Activated CD4-positive, alpha-beta T cell treated with anti-CD3 and anti-CD28 coated beads, Interleukin-2, Interleukin-4, amounts not matched to agents 100 ng/mL and 50 ng/mL, durations not matched to agents 16 hours and 8 hours (primary cell): ENCODE measurements around the gene MUC20.
A peak's percentile ranks its signal among the peaks of the same experiment; 100 is the strongest.
"Not testable (repeated sequence)": the region's sequence is repeated elsewhere in the genome, so short reads cannot be mapped to it uniquely, and the experiment has no call there.

Experiments used
- DNase-seq: peaks from one replicate; pipeline ENCODE4 v3.0.0-alpha.2; 2020; ENCODE audit warnings: low spot score

MUC20 gene

GRCh38 chr3:195720831-195721506, at the start of gene MUC20:
Gene MUC20, plus strand, starts transcription at chr3:195720978. Its CDS starts 30 bp downstream, at chr3:195721008.
- DNase-seq: not testable (repeated sequence)

GRCh38 chr3:195671283-195671682, 49.5 kb upstream of the MUC20 start:
- DNase-seq: not testable (repeated sequence)

- not testable (repeated sequence) for DNase-seq
Observed at GRCh38 chr3:195673711-195674110, 47.1 kb upstream of the MUC20 start.

GRCh38 chr3:195678391-195679015, 42.3 kb upstream of the MUC20 start:
- DNase-seq: not testable (repeated sequence)

GRCh38 chr3:195680690-195681089, 40.1 kb upstream of the MUC20 start:
- DNase-seq: not testable (repeated sequence)

GRCh38 chr3:195681458-195682103, 39.2 kb upstream of the MUC20 start:
- not testable (repeated sequence) for DNase-seq

GRCh38 chr3:195682104-195682742, 38.6 kb upstream of the MUC20 start:
- not testable (repeated sequence) for DNase-seq

- not testable (repeated sequence) for DNase-seq
Observed at GRCh38 chr3:195683722-195684526, 36.9 kb upstream of the MUC20 start.

GRCh38 chr3:195684527-195685257, 36.1 kb upstream of the MUC20 start:
- DNase-seq: not testable (repeated sequence)

- not testable (repeated sequence) for DNase-seq
Observed at GRCh38 chr3:195686537-195687208, 34.1 kb upstream of the MUC20 start.

- peak; percentile 55 for DNase-seq
Observed at GRCh38 chr3:195687209-195687760, 33.5 kb upstream of the MUC20 start.

GRCh38 chr3:195688471-195689183, 32.2 kb upstream of the MUC20 start:
- DNase-seq: not testable (repeated sequence)

- DNase-seq: not testable (repeated sequence)
Observed at GRCh38 chr3:195689184-195690070, 31.4 kb upstream of the MUC20 start.

GRCh38 chr3:195690951-195691350, 29.8 kb upstream of the MUC20 start:
- DNase-seq: no peak

GRCh38 chr3:195691596-195692353, 29.0 kb upstream of the MUC20 start:
- peak; percentile 58 for DNase-seq

- DNase-seq: no peak
Observed at GRCh38 chr3:195692354-195692685, 28.5 kb upstream of the MUC20 start.

- DNase-seq: no peak
Observed at GRCh38 chr3:195692781-195693427, 27.9 kb upstream of the MUC20 start.
